Measurements from ENCODE around the gene MLLT1. TPM values are rescaled to one million over a fixed set of nuclear protein-coding genes. Genes with fewer than 3 reads are reported as not detected.

MLLT1 gene, protein sequence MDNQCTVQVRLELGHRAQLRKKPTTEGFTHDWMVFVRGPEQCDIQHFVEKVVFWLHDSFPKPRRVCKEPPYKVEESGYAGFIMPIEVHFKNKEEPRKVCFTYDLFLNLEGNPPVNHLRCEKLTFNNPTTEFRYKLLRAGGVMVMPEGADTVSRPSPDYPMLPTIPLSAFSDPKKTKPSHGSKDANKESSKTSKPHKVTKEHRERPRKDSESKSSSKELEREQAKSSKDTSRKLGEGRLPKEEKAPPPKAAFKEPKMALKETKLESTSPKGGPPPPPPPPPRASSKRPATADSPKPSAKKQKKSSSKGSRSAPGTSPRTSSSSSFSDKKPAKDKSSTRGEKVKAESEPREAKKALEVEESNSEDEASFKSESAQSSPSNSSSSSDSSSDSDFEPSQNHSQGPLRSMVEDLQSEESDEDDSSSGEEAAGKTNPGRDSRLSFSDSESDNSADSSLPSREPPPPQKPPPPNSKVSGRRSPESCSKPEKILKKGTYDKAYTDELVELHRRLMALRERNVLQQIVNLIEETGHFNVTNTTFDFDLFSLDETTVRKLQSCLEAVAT
- total RNA-seq: 93.6 and 106 TPM in 2 replicates
- long read RNA-seq, partial matches to known transcripts: 0 of 13 reads
- long read RNA-seq, other reads (novel, unspliced or antisense): 13 of 13 reads

DNA sequence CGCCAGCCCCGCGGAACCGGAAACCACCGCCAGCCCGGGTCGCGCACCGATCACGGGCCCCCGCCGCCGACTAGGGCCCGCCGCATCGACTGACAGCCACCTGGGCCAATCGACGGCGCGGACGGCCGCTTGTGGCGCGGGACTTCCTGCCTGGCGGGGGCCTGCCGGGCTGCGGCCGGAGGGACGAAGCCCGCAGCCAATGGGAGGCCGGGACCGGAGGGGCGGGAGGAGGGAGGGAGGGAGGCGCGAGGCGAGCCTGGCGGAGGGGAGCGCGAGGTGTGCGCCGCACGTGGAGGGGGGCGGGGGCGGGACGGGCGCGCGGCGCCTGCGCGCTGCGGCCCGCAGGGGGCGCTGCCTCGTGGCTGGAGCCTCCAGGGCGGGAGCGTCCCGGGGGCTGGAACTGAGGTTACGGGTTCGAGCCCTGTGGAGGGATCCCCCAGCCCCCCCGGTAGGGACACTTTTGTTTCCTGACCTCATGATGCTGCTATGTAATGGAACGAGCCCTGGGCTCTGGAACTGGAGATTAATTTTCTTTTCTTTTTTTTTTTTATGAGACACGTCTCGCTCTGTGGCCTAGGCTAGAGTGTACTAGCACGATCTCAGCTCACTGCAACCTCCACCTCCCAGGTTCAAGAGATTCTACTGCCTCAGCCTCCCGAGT, at the start of gene MLLT1:
TSS of gene MLLT1 (minus strand) at position 45 of the 661 bp plus-strand sequence. CDS start 191 bp downstream, outside the sequence.
- peak; percentile 95 for DNase-seq (ENCODE audit: low spot score, unreplicated experiment)
- Mint-ChIP-seq H3K4me1 (ENCODE audit: low read depth) (peaks cover 37% of the 10 kb centered on the region), H3K27ac (peak within 1 kb of the TSS; percentile 96), H3K36me3 (ENCODE audit: insufficient read depth) (peaks cover 2% of the 10 kb centered on the region), H3K27me3 (no peaks in the 10 kb centered on the region), H3K9me3 (ENCODE audit: low read depth) (no peaks in the 10 kb centered on the region), H3K4me3 (ENCODE audit: low read depth) (peak within 1 kb of the TSS; percentile 94)
- TF ChIP-seq, protein P1, sequence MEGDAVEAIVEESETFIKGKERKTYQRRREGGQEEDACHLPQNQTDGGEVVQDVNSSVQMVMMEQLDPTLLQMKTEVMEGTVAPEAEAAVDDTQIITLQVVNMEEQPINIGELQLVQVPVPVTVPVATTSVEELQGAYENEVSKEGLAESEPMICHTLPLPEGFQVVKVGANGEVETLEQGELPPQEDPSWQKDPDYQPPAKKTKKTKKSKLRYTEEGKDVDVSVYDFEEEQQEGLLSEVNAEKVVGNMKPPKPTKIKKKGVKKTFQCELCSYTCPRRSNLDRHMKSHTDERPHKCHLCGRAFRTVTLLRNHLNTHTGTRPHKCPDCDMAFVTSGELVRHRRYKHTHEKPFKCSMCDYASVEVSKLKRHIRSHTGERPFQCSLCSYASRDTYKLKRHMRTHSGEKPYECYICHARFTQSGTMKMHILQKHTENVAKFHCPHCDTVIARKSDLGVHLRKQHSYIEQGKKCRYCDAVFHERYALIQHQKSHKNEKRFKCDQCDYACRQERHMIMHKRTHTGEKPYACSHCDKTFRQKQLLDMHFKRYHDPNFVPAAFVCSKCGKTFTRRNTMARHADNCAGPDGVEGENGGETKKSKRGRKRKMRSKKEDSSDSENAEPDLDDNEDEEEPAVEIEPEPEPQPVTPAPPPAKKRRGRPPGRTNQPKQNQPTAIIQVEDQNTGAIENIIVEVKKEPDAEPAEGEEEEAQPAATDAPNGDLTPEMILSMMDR (IDR thresholded peaks at IDR 0.05; ENCODE audit: unreplicated experiment): peak; percentile 89

DNA sequence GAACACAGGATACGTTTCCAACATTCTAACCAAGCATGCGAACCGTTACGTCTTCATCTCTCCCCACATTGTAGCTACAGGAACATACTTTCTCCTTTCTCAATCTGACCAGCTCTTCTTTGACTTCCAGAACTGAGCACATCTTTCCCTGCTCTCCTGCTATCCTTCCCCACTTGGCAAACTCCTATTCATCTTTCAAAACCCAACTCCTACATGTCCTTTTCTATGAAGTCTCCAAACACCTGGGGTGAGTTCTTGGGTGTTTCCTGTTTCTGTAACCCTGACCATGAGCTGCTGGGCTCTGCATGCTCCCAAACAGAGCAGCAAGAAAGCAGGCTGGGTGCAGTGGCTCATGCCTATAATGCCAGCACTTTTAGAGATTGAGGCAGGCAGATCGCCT, 47.0 kb upstream of the MLLT1 start:
- Mint-ChIP-seq H3K9me3 (ENCODE audit: low read depth) (peaks cover 4% of the 10 kb centered on the region), H3K27ac (no peak overlapping the region), H3K36me3 (ENCODE audit: insufficient read depth) (peaks cover 1% of the 10 kb centered on the region), H3K4me1 (ENCODE audit: low read depth) (no peaks in the 10 kb centered on the region), H3K4me3 (ENCODE audit: low read depth) (no peak overlapping the region), H3K27me3 (peaks cover 18% of the 10 kb centered on the region)
- DNase-seq (ENCODE audit: low spot score, unreplicated experiment): no peak
- TF ChIP-seq, protein P1 (IDR thresholded peaks at IDR 0.05; ENCODE audit: unreplicated experiment): no peak

GRCh38 chr19:6325614-6326013, 45.8 kb upstream of the MLLT1 start:
- H3K4me1 Mint-ChIP-seq (ENCODE audit: low read depth): no peaks in the 10 kb centered on the region
- TF ChIP-seq, protein P1 (IDR thresholded peaks at IDR 0.05; ENCODE audit: unreplicated experiment): no peak
- H3K27ac Mint-ChIP-seq: no peak overlapping the region
- peaks cover 1% of the 10 kb centered on the region for H3K36me3 Mint-ChIP-seq (ENCODE audit: insufficient read depth)
- peaks cover 20% of the 10 kb centered on the region for H3K27me3 Mint-ChIP-seq
- no peak for DNase-seq (ENCODE audit: low spot score, unreplicated experiment)
- no peak overlapping the region for H3K4me3 Mint-ChIP-seq (ENCODE audit: low read depth)
- H3K9me3 Mint-ChIP-seq (ENCODE audit: low read depth): peaks cover 4% of the 10 kb centered on the region

DNA sequence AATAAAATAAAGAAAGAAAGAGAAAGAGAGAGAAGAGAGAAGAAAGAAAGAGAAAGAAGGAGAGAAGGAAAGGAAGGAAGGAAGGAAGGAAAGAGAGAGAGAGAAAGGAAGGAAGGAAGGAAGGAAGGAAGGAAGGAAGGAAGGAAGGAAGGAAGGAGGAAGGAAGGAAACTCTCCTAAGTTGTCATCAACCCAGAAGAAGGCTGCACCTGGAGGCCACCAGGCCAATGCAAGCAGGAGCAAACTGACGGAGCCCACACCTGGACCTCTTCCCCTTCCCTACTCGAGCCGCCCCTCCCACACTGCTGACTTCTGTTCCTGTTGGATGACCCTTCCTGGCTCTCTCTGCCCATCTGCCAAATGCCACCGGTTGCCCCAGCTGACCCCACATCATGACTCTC, 45.0 kb upstream of the MLLT1 start:
- Mint-ChIP-seq H3K27ac (no peak overlapping the region), H3K4me3 (ENCODE audit: low read depth) (no peak overlapping the region), H3K9me3 (ENCODE audit: low read depth) (peaks cover 4% of the 10 kb centered on the region), H3K27me3 (peaks cover 20% of the 10 kb centered on the region), H3K4me1 (ENCODE audit: low read depth) (no peaks in the 10 kb centered on the region), H3K36me3 (ENCODE audit: insufficient read depth) (peaks cover 1% of the 10 kb centered on the region)
- no peak for DNase-seq (ENCODE audit: low spot score, unreplicated experiment)
- TF ChIP-seq, protein P1 (IDR thresholded peaks at IDR 0.05; ENCODE audit: unreplicated experiment): no peak

GRCh38 chr19:6322284-6322683, 42.5 kb upstream of the MLLT1 start:
- Mint-ChIP-seq H3K27me3 (peaks cover 27% of the 10 kb centered on the region), H3K9me3 (ENCODE audit: low read depth) (peaks cover 4% of the 10 kb centered on the region), H3K4me1 (ENCODE audit: low read depth) (no peaks in the 10 kb centered on the region), H3K36me3 (ENCODE audit: insufficient read depth) (peaks cover 1% of the 10 kb centered on the region), H3K27ac (no peak overlapping the region), H3K4me3 (ENCODE audit: low read depth) (no peak overlapping the region)
- TF ChIP-seq, protein P1 (IDR thresholded peaks at IDR 0.05; ENCODE audit: unreplicated experiment): no peak
- DNase-seq (ENCODE audit: low spot score, unreplicated experiment): no peak

All from progenitor cell of endocrine pancreas (in vitro differentiated cells).